GM08714 (cell line): ENCODE data around the gene NME7.
"Not testable (repeated sequence)": the region's sequence is repeated elsewhere in the genome, so short reads cannot be mapped to it uniquely, and the experiment has no call there.

Experiments used
- H3K4me3 ChIP-seq: fragments of 200-500 bp; sonication (Bioruptor generic); 2 replicates; pipeline ENCODE4 v1.5.1; 2014; ENCODE audit warnings: mild to moderate bottlenecking, low read length, inconsistent platforms
- ZNF274 ChIP-seq: IDR thresholded peaks from 2 replicates; pipeline ENCODE4 v1.6.1; 2012; ENCODE audit warnings: mild to moderate bottlenecking, low read depth, low read length

The NME7 gene

GRCh38 chr1:169361281-169361680 lies 6.3 kb downstream of the NME7 start:
- no peak overlapping the region for H3K4me3 ChIP-seq
- no peak for TF ChIP-seq ZNF274

DNA sequence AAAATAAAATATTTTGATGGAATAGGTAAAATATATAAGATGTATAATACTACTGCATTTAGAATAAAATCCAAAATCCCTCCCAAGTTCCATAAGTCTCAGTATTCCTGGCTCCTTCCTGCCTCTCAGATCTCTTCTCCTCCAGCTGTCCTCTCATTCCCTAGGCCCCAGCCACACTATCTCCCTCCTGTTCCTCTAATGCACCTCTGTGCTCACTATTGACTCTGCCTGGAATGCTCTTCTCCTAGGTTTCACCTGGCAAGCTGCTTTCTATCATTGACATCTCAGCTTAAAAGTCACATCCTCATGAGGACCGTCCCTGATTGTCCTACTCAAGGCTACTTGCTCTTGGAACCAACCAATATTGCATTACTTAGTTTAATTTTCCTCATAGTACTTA lies 7.2 kb downstream of the NME7 start:
- no peak for TF ChIP-seq ZNF274
- no peak overlapping the region for H3K4me3 ChIP-seq

DNA sequence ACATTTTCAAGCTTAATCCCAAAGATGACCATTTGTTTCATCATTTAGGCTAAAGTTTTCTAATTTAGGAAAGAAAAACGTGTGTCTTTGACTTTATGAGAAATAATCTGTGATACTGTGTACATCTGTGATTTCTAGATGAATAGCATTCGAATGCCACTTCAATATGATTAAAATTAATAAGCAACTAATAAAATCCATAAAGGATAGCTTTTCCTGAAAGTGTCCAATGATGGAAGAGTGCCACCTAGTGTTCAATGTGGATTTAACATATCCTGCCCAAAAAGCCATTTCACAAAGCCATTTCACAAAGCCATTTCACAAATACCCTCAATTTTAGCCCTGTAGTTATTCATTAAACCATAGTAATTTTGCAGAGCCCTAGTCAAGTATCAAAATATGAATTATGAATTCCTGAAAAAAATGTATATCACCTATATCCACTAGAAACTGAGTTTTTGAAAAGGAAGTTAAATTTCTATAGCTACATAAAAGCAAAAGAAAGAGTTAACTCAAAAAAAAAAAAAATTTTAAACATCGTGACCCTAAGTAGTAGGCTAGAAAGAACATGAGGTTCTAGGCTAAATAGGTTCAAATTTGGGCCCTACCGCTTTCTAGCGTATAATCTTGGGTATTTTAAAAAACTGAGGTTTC lies 19.1 kb downstream of the NME7 start:
- no peak overlapping the region for H3K4me3 ChIP-seq
- no peak for TF ChIP-seq ZNF274

GRCh38 chr1:169347688-169348382 lies 19.8 kb downstream of the NME7 start:
- no peak overlapping the region for H3K4me3 ChIP-seq
- TF ChIP-seq ZNF274, result no peak

DNA sequence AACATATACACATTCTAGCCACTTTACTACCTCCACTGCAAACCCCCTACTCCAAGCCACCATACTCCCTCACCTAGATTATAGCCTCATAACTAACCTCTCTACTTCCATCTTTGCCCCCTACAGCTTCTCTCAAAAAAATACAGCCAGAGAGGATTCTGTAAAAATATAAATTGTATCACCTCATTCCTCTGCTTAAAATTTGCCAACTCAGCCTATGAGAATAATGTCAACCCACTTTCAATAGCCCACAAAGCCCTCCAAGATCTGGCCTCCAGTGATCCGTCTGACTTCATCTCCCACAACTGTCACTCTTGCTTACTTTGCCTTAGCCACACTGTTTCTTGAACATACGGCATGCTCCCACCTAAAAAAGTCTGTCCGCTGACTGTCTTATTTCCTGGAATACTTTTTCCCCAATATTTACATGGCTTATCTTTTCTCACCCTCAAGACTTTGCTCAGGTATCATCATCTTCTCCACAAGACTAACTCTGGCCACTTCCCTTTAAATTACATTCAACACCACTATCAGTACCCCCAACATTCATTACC lies 21.5 kb downstream of the NME7 start:
- no peak for TF ChIP-seq ZNF274
- no peak overlapping the region for H3K4me3 ChIP-seq

- H3K4me3 ChIP-seq, result no peak overlapping the region
- no peak for TF ChIP-seq ZNF274
These were observed 22.1 kb downstream of the NME7 start for GRCh38 chr1:169345511-169345910.

GRCh38 chr1:169342096-169342495 lies 25.5 kb downstream of the NME7 start:
- H3K4me3 ChIP-seq, result not testable (repeated sequence)

DNA sequence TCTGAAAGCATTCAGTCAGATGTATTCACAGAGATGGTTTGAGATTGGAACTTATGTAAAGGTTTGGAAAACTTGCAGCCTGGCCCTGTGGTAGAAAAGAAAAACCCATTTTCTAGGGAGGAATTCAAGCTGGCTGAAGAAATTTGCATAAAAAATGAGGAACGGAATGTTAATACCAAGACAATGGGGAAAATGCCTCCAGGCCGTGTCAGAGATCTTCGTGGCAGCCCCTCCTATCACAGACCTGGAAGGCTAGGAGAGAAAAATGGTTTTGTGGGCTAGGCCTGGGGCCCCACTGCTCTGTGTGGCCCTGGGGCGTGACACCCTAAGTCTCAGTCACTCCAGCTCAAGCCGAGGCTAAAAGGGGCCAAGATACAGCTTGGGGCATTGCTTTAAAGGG lies 26.7 kb downstream of the NME7 start:
- H3K4me3 ChIP-seq, result no peak overlapping the region
- TF ChIP-seq ZNF274, result no peak

DNA sequence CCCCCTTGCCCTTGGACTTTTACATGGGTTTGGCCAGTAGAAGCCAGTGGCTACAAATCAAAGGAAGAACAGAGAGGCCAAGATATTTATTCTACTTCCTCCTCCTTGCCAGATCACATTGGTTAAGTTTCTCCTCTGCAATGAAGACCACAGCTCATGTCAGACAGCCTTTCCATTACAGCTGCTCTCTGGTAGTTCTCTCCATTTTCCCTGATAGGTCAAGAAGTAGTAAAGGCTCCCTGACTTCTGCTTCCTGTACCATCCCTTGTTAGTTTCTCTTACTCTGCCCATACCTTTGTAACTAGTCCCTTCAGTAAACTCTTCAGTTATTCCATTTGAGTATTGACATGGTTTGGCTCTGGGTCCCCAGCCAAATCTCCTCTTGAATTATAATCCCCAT lies 27.8 kb downstream of the NME7 start:
- TF ChIP-seq ZNF274, result no peak
- no peak overlapping the region for H3K4me3 ChIP-seq

GRCh38 chr1:169338617-169339016 lies 29.0 kb downstream of the NME7 start:
- TF ChIP-seq ZNF274, result no peak
- no peak overlapping the region for H3K4me3 ChIP-seq

DNA sequence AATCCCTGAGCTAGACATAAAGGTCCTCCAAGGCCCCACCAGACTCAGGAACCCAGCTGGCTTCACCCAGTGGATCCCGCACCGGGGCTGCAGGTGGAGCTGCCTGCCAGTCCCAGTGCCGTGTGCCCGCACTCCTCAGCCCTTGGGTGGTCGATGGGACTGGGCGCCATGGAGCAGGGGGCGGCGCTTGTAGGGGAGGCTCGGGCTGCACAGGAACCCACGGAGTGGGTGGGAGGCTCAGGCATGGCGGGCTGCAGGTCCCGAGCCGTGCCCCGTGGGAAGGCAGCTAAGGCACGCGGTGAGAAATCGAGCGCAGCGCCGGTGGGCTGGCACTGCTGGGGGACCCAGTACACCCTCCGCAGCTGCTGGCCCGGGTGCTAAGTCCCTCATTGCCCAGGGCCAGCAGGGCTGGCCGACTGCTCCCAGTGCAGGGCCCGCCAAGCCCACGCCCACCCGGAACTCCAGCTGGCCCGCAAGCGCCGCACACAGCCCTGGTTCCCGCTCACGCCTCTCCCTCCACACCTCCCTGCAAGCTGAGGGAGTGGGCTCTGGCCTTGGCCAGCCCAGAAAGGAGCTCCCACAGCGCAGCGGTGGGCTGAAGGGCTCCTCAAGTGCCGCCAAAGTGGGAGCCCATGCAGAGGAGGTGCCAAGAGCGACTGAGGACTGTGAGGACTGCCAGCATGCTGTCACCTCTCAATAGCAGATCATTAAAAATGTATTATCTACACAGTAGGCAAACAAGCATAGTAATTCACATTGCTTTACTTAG lies 30.5 kb downstream of the NME7 start:
- not testable (repeated sequence) for H3K4me3 ChIP-seq

DNA sequence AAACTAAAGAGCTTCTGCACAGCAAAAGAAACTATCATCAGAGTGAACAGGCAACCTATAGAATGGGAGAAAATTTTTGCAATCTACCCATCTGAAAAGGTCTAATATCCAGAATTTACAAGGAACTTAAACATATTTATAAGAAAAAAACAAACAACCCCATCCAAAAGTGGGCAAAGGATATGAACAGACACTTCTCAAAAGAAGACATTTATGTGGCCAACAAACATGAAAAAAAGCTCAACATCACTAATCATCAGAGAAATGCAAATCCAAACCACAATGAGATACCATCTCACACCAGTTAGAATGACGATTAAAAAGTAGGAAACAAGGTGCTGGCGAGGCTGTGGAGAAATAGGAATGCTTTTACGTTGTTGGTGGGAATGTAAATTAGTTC lies 32.9 kb downstream of the NME7 start:
- H3K4me3 ChIP-seq, result not testable (repeated sequence)

DNA sequence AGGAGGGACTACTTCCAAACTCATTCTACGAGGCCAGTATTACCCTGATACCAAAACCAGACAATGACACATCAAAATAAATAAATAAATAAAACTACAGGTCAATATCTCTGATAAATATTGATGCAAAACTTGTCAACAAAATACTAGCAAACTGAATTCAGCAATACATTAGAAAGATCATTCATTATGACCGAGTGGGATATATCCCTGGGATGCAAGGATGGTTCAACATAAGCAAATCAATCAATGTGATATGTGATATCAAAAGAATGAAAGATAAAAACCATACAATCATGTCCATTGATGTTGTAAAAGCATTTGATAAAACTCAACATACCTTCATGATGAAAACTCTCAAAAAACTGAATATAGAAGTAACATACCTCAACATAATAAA lies 36.7 kb downstream of the NME7 start:
- no peak for TF ChIP-seq ZNF274
- no peak overlapping the region for H3K4me3 ChIP-seq

DNA sequence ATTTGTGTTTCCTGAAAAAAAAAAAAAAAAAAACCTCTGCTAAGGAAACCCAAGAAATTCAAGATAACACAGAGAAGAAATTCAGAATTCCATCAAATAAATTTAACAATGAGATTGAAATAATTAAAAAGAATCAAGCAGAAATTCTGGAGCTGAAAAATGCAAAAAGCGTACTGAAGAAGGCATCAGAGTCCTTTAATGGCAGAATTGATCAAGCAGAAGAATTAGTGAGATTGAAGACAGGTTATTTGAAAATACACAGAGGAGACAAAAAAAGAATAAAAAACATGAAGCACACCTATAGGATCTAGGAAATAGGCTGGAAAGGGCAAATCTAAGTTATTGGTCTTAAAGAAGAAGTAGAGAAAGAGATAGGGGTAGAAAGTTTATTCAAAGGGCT lies 38.2 kb downstream of the NME7 start:
- no peak overlapping the region for H3K4me3 ChIP-seq
- no peak for TF ChIP-seq ZNF274

GRCh38 chr1:169327875-169328274 lies 39.7 kb downstream of the NME7 start:
- TF ChIP-seq ZNF274, result no peak
- no peak overlapping the region for H3K4me3 ChIP-seq
